Gastrocnemius medialis (tissue), 4 donors: Measurements from ENCODE around the gene PSAP.
"Not testable (repeated sequence)": the region's sequence is repeated elsewhere in the genome, so short reads cannot be mapped to it uniquely, and the experiment has no call there.

Experiments
- POLR2A ChIP-seq, 2 donors: fragments of 450-650 bp; IDR thresholded peaks; one replicate each; pipeline ENCODE4 v1.6.1; 2017; ENCODE audit warnings: antibody characterized with exemption in 2 of 2, mild to moderate bottlenecking in 2 of 2, moderate library complexity in 2 of 2
- TF ChIP-seq, protein P1 (sequence below), 5 experiments: fragments of 450-650 bp in 3 of 5; fragments of 200-600 bp in 2 of 5; sonication (generic) in 2 of 5; IDR thresholded peaks in 4 of 5; conservative IDR thresholded peaks in 1 of 5; 1 replicate in 4 of 5; 2 replicates in 1 of 5; pipeline ENCODE4 v1.5.1; 2016 to 2019; ENCODE audit warnings: antibody characterized with exemption in 5 of 5, mild to moderate bottlenecking in 3 of 5, moderate library complexity in 3 of 5

DNA sequence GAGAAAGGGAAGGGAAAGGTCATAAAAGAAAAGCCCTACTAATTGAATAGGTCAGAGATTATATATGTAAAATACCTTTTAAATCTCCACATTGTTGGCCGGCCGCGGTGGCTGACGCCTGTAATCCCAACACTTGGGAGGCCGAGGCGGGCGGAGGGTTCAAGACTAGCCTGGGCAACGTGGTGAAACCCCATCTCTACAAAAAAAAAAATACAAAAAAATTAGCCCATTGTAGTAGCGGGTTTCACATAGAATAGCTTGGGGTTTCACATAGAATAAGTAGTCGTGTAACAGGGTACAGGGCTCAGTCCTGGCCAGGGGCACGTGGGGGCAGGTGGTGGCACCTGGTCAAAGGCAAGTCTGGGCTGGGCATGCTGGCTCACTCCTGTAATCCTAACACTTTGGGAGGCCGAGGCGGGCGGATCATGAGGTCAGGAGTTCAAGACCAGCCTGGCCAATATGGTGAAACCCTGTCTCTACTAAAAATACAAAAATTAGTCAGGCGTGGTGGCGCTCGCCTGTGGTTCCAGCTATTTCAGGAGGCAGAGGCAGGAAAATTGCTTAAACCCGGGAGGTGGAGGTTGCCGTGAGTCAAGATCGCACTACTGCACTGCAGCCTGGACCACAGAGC is 529 bp upstream of the PSAP start:
- TF ChIP-seq, protein P1, sequence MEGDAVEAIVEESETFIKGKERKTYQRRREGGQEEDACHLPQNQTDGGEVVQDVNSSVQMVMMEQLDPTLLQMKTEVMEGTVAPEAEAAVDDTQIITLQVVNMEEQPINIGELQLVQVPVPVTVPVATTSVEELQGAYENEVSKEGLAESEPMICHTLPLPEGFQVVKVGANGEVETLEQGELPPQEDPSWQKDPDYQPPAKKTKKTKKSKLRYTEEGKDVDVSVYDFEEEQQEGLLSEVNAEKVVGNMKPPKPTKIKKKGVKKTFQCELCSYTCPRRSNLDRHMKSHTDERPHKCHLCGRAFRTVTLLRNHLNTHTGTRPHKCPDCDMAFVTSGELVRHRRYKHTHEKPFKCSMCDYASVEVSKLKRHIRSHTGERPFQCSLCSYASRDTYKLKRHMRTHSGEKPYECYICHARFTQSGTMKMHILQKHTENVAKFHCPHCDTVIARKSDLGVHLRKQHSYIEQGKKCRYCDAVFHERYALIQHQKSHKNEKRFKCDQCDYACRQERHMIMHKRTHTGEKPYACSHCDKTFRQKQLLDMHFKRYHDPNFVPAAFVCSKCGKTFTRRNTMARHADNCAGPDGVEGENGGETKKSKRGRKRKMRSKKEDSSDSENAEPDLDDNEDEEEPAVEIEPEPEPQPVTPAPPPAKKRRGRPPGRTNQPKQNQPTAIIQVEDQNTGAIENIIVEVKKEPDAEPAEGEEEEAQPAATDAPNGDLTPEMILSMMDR (IDR thresholded peaks at IDR 0.05 in 4 of 5, conservative IDR thresholded peaks at IDR 0.05 in 1 of 5): not testable (repeated sequence)
- not testable (repeated sequence) for TF ChIP-seq POLR2A (IDR thresholded peaks at IDR 0.05)
